ENCODE data around the gene PYCR2.

The PYCR2 gene

GRCh38 chr1:225888898-225889601, 35.0 kb downstream of the PYCR2 start, which contains the start of gene LEFTY1:
Gene LEFTY1, minus strand, starts transcription at chr1:225889146. Its CDS starts 80 bp downstream, at chr1:225889066.
- DNase-seq: peak; percentile 30

GRCh38 chr1:225888289-225888897, 35.7 kb downstream of the PYCR2 start:
- DNase-seq: peak; percentile 28

- peak; percentile 34 for DNase-seq
Measured at GRCh38 chr1:225887554-225888288, 36.3 kb downstream of the PYCR2 start.

GRCh38 chr1:225887030-225887314, 37.1 kb downstream of the PYCR2 start:
- DNase-seq: no peak

GRCh38 chr1:225886159-225887029, 37.7 kb downstream of the PYCR2 start:
- DNase-seq: no peak

- no peak for DNase-seq
Measured at GRCh38 chr1:225885336-225885735, 38.7 kb downstream of the PYCR2 start.

GRCh38 chr1:225883616-225884265, 40.3 kb downstream of the PYCR2 start:
- DNase-seq: no peak

- DNase-seq: peak; percentile 77
Measured at GRCh38 chr1:225882694-225883615, 41.1 kb downstream of the PYCR2 start.

- DNase-seq: peak; percentile 84
Measured at GRCh38 chr1:225881959-225882693, 41.9 kb downstream of the PYCR2 start, which contains the start of gene TMEM63A. Gene TMEM63A, minus strand, starts transcription at chr1:225882380. Its CDS starts 4,800 bp downstream, at chr1:225877580.

- DNase-seq: no peak
Measured at GRCh38 chr1:225881081-225881958, 42.7 kb downstream of the PYCR2 start.

- DNase-seq: no peak
Measured at GRCh38 chr1:225880636-225881035, 43.4 kb downstream of the PYCR2 start.

GRCh38 chr1:225880222-225880588, 43.8 kb downstream of the PYCR2 start:
- DNase-seq: no peak

GRCh38 chr1:225879521-225880221, 44.4 kb downstream of the PYCR2 start:
- DNase-seq: no peak

- no peak for DNase-seq
Measured at GRCh38 chr1:225878282-225878681, 45.8 kb downstream of the PYCR2 start.

GRCh38 chr1:225877580-225877979, 46.5 kb downstream of the PYCR2 start:
- peak; percentile 46 for DNase-seq

- no peak for DNase-seq
Measured at GRCh38 chr1:225876900-225877510, 47.0 kb downstream of the PYCR2 start.

GRCh38 chr1:225875044-225875815, 48.8 kb downstream of the PYCR2 start:
- DNase-seq: no peak

GRCh38 chr1:225874431-225874830, 49.6 kb downstream of the PYCR2 start:
- DNase-seq: no peak

Measured in retina (tissue), 1 donor.